K562 (cell line): Measurements from ENCODE around the gene GMNC. TPM values are rescaled to one million over a fixed set of nuclear protein-coding genes. Genes with fewer than 3 reads are reported as not detected.

ENCODE experiments used
- ATAC-seq: fragments of 200-7000 bp; cut with Tn5 transposase; 3 replicates; pipeline ENCODE4 v1.9.1; 2020; ENCODE audit warnings: moderate library complexity
- BruUV-seq: library from RNA; stranded (reverse); fragments of 400-500 nt; replicated peaks from 2 replicates; lab custom pipeline; 2021; lab: Mats Ljungman, UMichigan
- CTCF ChIA-PET: fragments of 300-600 bp; formaldehyde crosslinking; extraction: SDS; loops from one replicate; lab custom pipeline; 2021; ENCODE audit warnings: low intra/inter-chr PET ratio; lab: Yijun Ruan, JAX
- POLR2A ChIA-PET: fragments of 300-600, 350-650 bp; sonication (Branson Sonifier 250); formaldehyde crosslinking; extraction: SDS; loops from one replicate; lab custom pipeline; 2021; ENCODE audit warnings: antibody characterized with exemption, inconsistent platforms; lab: Yijun Ruan, JAX
- DNase-seq, 4 experiments: peaks; one replicate each; pipeline versions ENCODE4 v3.0.0 to v3.0.0-alpha.2; 2011 to 2018; ENCODE audit warnings: low spot score in 3 of 4, mixed read lengths in 3 of 4; ENCODE audit errors: extremely low read depth in 1 of 4
- FAIRE-seq: peaks from 2 replicates; lab custom pipeline; 2011; peaks lifted over from hg19 to GRCh38; lab: Jason Lieb, UNC
- H2AFZ ChIP-seq: 2 replicates; pipeline ENCODE4 v1.6.0; 2011; ENCODE audit warnings: low read depth, low read length, control low read depth, inconsistent platforms
- H3K27ac ChIP-seq: fragments of 200-600 bp; 3 replicates; pipeline ENCODE4 v1.8.0; 2011; ENCODE audit warnings: low read depth, mild to moderate bottlenecking, control low read depth, inconsistent platforms, low read length, moderate library complexity, mixed read lengths; ENCODE audit errors: extremely low read depth
- H3K27me3 ChIP-seq, 2 experiments: fragments of 300-600 bp in 1 of 2; 2 replicates in 1 of 2; 3 replicates in 1 of 2; pipeline versions ENCODE4 v1.6.0 to v1.8.0; 2011; ENCODE audit warnings: inconsistent platforms in 2 of 2, low read length in 2 of 2, mild to moderate bottlenecking in 1 of 2, mixed read lengths in 1 of 2, moderate library complexity in 1 of 2; ENCODE audit not compliant: control insufficient read depth in 2 of 2, insufficient read depth in 2 of 2
- H3K36me3 ChIP-seq: fragments of 300-600 bp; 3 replicates; pipeline ENCODE4 v1.8.0; 2011; ENCODE audit warnings: mild to moderate bottlenecking, low read length, inconsistent platforms; ENCODE audit not compliant: control insufficient read depth, insufficient read depth
- H3K4me1 ChIP-seq, 2 experiments: fragments of 200-600 bp in 1 of 2; replicated peaks in 1 of 2; 2 replicates in 1 of 2; 3 replicates in 1 of 2; pipeline versions ENCODE4 v1.5.1 to v1.8.0; 2011; ENCODE audit warnings: inconsistent platforms in 2 of 2, low read length in 2 of 2, mild to moderate bottlenecking in 1 of 2, mixed read lengths in 1 of 2, moderate library complexity in 1 of 2; ENCODE audit not compliant: control insufficient read depth in 2 of 2, insufficient read depth in 2 of 2
- H3K4me2 ChIP-seq: 2 replicates; pipeline ENCODE4 v1.6.1; 2011; ENCODE audit warnings: low read length, control low read depth, inconsistent platforms, mixed read lengths; ENCODE audit not compliant: insufficient read depth
- H3K4me3 ChIP-seq: fragments of 200-600 bp; sonication (generic), shearing (Covaris generic); 2 replicates; pipeline ENCODE4 v1.5.1; 2016; ENCODE audit warnings: control low read depth, inconsistent platforms
- H3K79me2 ChIP-seq: fragments of 200-600 bp; 3 replicates; pipeline ENCODE4 v1.8.0; 2011; ENCODE audit warnings: low read length, inconsistent platforms; ENCODE audit not compliant: control insufficient read depth, insufficient read depth
- H3K9ac ChIP-seq, 2 experiments: 2 replicates each; pipeline versions ENCODE4 v1.6.0 to v1.6.1; 2011; ENCODE audit warnings: low read depth in 2 of 2, low read length in 2 of 2, control low read depth in 1 of 2, inconsistent platforms in 1 of 2, mild to moderate bottlenecking in 1 of 2, mixed read lengths in 1 of 2; ENCODE audit not compliant: insufficient read depth in 1 of 2
- H3K9me1 ChIP-seq: one replicate; pipeline ENCODE4 v1.6.0; 2011; ENCODE audit warnings: inconsistent platforms, mild to moderate bottlenecking, low read length, moderate library complexity; ENCODE audit not compliant: control insufficient read depth, insufficient read depth
- H3K9me3 ChIP-seq: replicated peaks from 2 replicates; pipeline ENCODE4 v1.5.1; 2011; ENCODE audit warnings: low read depth, low read length, inconsistent platforms; ENCODE audit not compliant: control insufficient read depth, insufficient read depth
- H4K20me1 ChIP-seq: replicated peaks from 2 replicates; pipeline ENCODE4 v1.6.1; 2011; ENCODE audit warnings: low read length, inconsistent platforms, mixed read lengths; ENCODE audit not compliant: control insufficient read depth, insufficient read depth
- BHLHE40 ChIP-seq: IDR thresholded peaks from 2 replicates; pipeline ENCODE4 v1.6.1; 2011; ENCODE audit warnings: low read length, improper control_type of control experiment
- PHF21A ChIP-seq: fragments of 450-650 bp; IDR thresholded peaks from 2 replicates; pipeline ENCODE4 v1.6.1; 2017; ENCODE audit warnings: low read depth, borderline replicate concordance
- PRPF4 ChIP-seq: fragments of 200-400 bp; formaldehyde crosslinking; IDR thresholded peaks from one replicate; pipeline ENCODE4 v1.6.1; 2017; ENCODE audit warnings: low read length, low read depth, mild to moderate bottlenecking; ENCODE audit not compliant: insufficient read depth, poor library complexity, severe bottlenecking
- PYGO2 ChIP-seq: fragments of 450-650 bp; IDR thresholded peaks from 2 replicates; pipeline ENCODE4 v1.6.1; 2016; ENCODE audit warnings: mild to moderate bottlenecking, missing genetic modification characterization, moderate library complexity, missing compliant biosample characterization
- ZNF12 ChIP-seq: sonication (generic); formaldehyde crosslinking; IDR thresholded peaks from 2 replicates; pipeline ENCODE4 v1.4.0; 2020; ENCODE audit warnings: mild to moderate bottlenecking, missing genetic modification reagents
- WGBS: fragments of 100-300 bp; shearing (Covaris generic); methylation state at CpG from one replicate; pipeline ENCODE4 v1.1.6; 2016; ENCODE audit warnings: low coverage, mixed read lengths; ENCODE audit not compliant: insufficient coverage; ENCODE audit errors: missing lambda C conversion rate; 5-methylcytosine and 5-hydroxymethylcytosine counted together
- in situ Hi-C: fragments of 300-500 bp; cut with MboI; formaldehyde crosslinking; loops from 4 replicates; pipeline ENCODE4 v1.15.0; 2018; ENCODE audit warnings: inconsistent platforms, mixed read lengths
- intact Hi-C: fragments of 100-400 bp; cut with micrococcal nuclease; formaldehyde crosslinking; loops from 2 replicates; pipeline ENCODE4 v1.14.2; 2022
- polyA plus RNA-seq, 8 experiments: library from polyadenylated mRNA; depleted of rRNA in 4 of 8; stranded (reverse) in 5 of 8; unstranded in 3 of 8; fragments of >200 nt; fragmentation: Nextera tagmentation in 2 of 8; fragmentation: Illumina TruSeq in 1 of 8; extraction: Ambion mirVana in 2 of 8; extraction: Trizol in 1 of 8; gene quantifications; 2 replicates each; pipeline versions ENCODE4 v1.2.1 to v1.2.3, GENCODE V29; 2011 to 2014; ENCODE audit warnings: inconsistent platforms in 1 of 8, missing spikeins in 1 of 8
- total RNA-seq, 7 experiments: library from RNA; depleted of rRNA in 6 of 7; stranded (reverse); fragments of >200 nt in 6 of 7; fragmentation: Illumina TruSeq in 2 of 7; extraction: Trizol in 2 of 7; gene quantifications; 2 replicates each; pipeline versions ENCODE4 v1.2.1 to v1.2.3, GENCODE V29; 2011 to 2021; ENCODE audit warnings: low replicate concordance in 1 of 7
- TF ChIP-seq, protein P1 (sequence below): sonication (generic); formaldehyde crosslinking; IDR thresholded peaks from 2 replicates; pipeline ENCODE4 v1.8.1; 2023; ENCODE audit warnings: mild to moderate bottlenecking, missing genetic modification reagents
- TF ChIP-seq, protein P2 (sequence below): sonication (generic); formaldehyde crosslinking; IDR thresholded peaks from 2 replicates; pipeline ENCODE4 v1.8.0; 2022; ENCODE audit warnings: mild to moderate bottlenecking, missing genetic modification reagents

GMNC gene
- total and polyA plus RNA-seq, 9 of the 15 experiments (the other 6 are each of a cell fraction or from before 2014, with no cell fraction given) = not detected

- H2AFZ ChIP-seq = no peak overlapping the region
- ChIA-PET CTCF (no interaction called here), POLR2A (no interaction called here)
- TF ChIP-seq, protein P1, sequence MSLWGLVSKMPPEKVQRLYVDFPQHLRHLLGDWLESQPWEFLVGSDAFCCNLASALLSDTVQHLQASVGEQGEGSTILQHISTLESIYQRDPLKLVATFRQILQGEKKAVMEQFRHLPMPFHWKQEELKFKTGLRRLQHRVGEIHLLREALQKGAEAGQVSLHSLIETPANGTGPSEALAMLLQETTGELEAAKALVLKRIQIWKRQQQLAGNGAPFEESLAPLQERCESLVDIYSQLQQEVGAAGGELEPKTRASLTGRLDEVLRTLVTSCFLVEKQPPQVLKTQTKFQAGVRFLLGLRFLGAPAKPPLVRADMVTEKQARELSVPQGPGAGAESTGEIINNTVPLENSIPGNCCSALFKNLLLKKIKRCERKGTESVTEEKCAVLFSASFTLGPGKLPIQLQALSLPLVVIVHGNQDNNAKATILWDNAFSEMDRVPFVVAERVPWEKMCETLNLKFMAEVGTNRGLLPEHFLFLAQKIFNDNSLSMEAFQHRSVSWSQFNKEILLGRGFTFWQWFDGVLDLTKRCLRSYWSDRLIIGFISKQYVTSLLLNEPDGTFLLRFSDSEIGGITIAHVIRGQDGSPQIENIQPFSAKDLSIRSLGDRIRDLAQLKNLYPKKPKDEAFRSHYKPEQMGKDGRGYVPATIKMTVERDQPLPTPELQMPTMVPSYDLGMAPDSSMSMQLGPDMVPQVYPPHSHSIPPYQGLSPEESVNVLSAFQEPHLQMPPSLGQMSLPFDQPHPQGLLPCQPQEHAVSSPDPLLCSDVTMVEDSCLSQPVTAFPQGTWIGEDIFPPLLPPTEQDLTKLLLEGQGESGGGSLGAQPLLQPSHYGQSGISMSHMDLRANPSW (CRISPR knock-in tag) = no peak
- TF ChIP-seq PYGO2 = no peak
- TF ChIP-seq PRPF4 = no peak
- TF ChIP-seq BHLHE40 = no peak
- TF ChIP-seq PHF21A = no peak
- TF ChIP-seq, protein P2, sequence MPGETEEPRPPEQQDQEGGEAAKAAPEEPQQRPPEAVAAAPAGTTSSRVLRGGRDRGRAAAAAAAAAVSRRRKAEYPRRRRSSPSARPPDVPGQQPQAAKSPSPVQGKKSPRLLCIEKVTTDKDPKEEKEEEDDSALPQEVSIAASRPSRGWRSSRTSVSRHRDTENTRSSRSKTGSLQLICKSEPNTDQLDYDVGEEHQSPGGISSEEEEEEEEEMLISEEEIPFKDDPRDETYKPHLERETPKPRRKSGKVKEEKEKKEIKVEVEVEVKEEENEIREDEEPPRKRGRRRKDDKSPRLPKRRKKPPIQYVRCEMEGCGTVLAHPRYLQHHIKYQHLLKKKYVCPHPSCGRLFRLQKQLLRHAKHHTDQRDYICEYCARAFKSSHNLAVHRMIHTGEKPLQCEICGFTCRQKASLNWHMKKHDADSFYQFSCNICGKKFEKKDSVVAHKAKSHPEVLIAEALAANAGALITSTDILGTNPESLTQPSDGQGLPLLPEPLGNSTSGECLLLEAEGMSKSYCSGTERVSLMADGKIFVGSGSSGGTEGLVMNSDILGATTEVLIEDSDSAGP = no peak
- TF ChIP-seq ZNF12 (CRISPR knock-in tag) = no peak
- no TSS peak for BruUV-seq
- H3K4me1 ChIP-seq = no peaks in the 10 kb centered on the region
- no peak overlapping the region for H3K9ac ChIP-seq
- no peak overlapping the region for H3K27ac ChIP-seq
- in situ Hi-C loops = no loop called here
- no peaks in the 10 kb centered on the region for H4K20me1 ChIP-seq
- H3K27me3 ChIP-seq = no peaks in the 10 kb centered on the region
- H3K36me3 ChIP-seq = no peaks in the 10 kb centered on the region
- DNase-seq (no peak), FAIRE-seq (no peak), ATAC-seq (no peak)
- H3K9me3 ChIP-seq = no peaks in the 10 kb centered on the region
- under 1% methylated on average over 7 of the region's 7 CpGs for WGBS
- no peaks in the 10 kb centered on the region for H3K79me2 ChIP-seq
- H3K4me3 ChIP-seq = no peak overlapping the region
- H3K9me1 ChIP-seq = no peaks in the 10 kb centered on the region
- intact Hi-C loops = no loop called here
- no peak overlapping the region for H3K4me2 ChIP-seq
These were observed 3.3 kb upstream of the GMNC start for GRCh38 chr3:190865828-190866227.
